GM23338 (cell line): ENCODE measurements around the gene CCDC50. TPM values are rescaled to one million over a fixed set of nuclear protein-coding genes. Genes with fewer than 3 reads are reported as not detected.

Experiments used
- ATAC-seq: fragments of 200-7000 bp; cut with Tn5 transposase; 3 replicates; pipeline ENCODE4 v1.9.1; 2020
- DNase-seq: peaks from one replicate; pipeline ENCODE4 v3.0.0-alpha.2; 2015; ENCODE audit warnings: low spot score
- H2AFZ ChIP-seq: fragments of 200-600 bp; sonication (generic); 2 replicates; pipeline ENCODE4 v1.8.0; 2016; ENCODE audit warnings: antibody characterized with exemption, mild to moderate bottlenecking, moderate library complexity
- H3F3A ChIP-seq: fragments of 200-600 bp; sonication (generic); replicated peaks from 2 replicates; pipeline ENCODE4 v1.8.0; 2017; ENCODE audit warnings: antibody characterized with exemption, mixed run types, low read depth
- H3K27ac ChIP-seq: fragments of 200-600 bp; sonication (generic); 2 replicates; pipeline ENCODE4 v1.6.1; 2016; ENCODE audit warnings: low read depth
- H3K27me3 ChIP-seq: fragments of 200-600 bp; sonication (generic); 2 replicates; pipeline ENCODE4 v1.8.0; 2016; ENCODE audit warnings: mild to moderate bottlenecking, mixed run types, moderate library complexity; ENCODE audit not compliant: insufficient read depth
- H3K36me3 ChIP-seq: fragments of 200-600 bp; sonication (generic); 2 replicates; pipeline ENCODE4 v1.8.0; 2016; ENCODE audit warnings: mild to moderate bottlenecking; ENCODE audit not compliant: insufficient read depth
- H3K4me1 ChIP-seq: fragments of 200-600 bp; sonication (generic); 2 replicates; pipeline ENCODE4 v1.8.0; 2016; ENCODE audit warnings: mild to moderate bottlenecking, moderate library complexity; ENCODE audit not compliant: insufficient read depth
- H3K4me2 ChIP-seq: fragments of 200-600 bp; sonication (generic); 2 replicates; pipeline ENCODE4 v1.7.1; 2017; ENCODE audit warnings: mixed run types
- H3K4me3 ChIP-seq: fragments of 200-600 bp; sonication (generic); 2 replicates; pipeline ENCODE4 v1.6.1; 2016; ENCODE audit warnings: mixed run types
- H3K79me2 ChIP-seq: fragments of 200-600 bp; sonication (generic); replicated peaks from 2 replicates; pipeline ENCODE4 v1.8.0; 2017; ENCODE audit warnings: mild to moderate bottlenecking; ENCODE audit not compliant: insufficient read depth
- H3K9me2 ChIP-seq: fragments of 200-600 bp; sonication (generic); 2 replicates; pipeline ENCODE4 v1.8.0; 2017; ENCODE audit not compliant: insufficient read depth
- H4K20me1 ChIP-seq: fragments of 200-600 bp; sonication (generic); replicated peaks from 2 replicates; pipeline ENCODE4 v1.8.0; 2017; ENCODE audit warnings: mild to moderate bottlenecking; ENCODE audit not compliant: insufficient read depth
- H3K27ac Mint-ChIP-seq: 2 replicates; pipeline ENCODE4 v1.8.0; 2020; ENCODE audit warnings: inconsistent platforms, mild to moderate bottlenecking, moderate library complexity, mixed read lengths
- H3K27me3 Mint-ChIP-seq: 3 replicates; pipeline ENCODE4 v1.8.0; 2022; ENCODE audit warnings: low read depth, mild to moderate bottlenecking, moderate library complexity, mixed read lengths, inconsistent platforms; ENCODE audit not compliant: insufficient read depth, poor library complexity
- H3K36me3 Mint-ChIP-seq: 3 replicates; pipeline ENCODE4 v1.8.0; 2021; ENCODE audit warnings: low read depth, mild to moderate bottlenecking, inconsistent platforms, moderate library complexity, mixed read lengths
- H3K4me1 Mint-ChIP-seq: 3 replicates; pipeline ENCODE4 v1.8.0; 2020; ENCODE audit warnings: mild to moderate bottlenecking, inconsistent platforms, mixed read lengths
- H3K4me3 Mint-ChIP-seq: 3 replicates; pipeline ENCODE4 v1.8.0; 2021; ENCODE audit warnings: moderate library complexity, mild to moderate bottlenecking, inconsistent platforms, mixed read lengths
- H3K9me3 Mint-ChIP-seq: 3 replicates; pipeline ENCODE4 v1.8.0; 2020; ENCODE audit warnings: moderate library complexity, mild to moderate bottlenecking, inconsistent platforms, mixed read lengths
- CREB1 ChIP-seq: fragments of 250-450 bp; sonication (Bioruptor Pico); IDR thresholded peaks from 2 replicates; pipeline ENCODE4 v1.5.0; 2020; ENCODE audit warnings: low read depth, mild to moderate bottlenecking, moderate library complexity
- EZH2 ChIP-seq: fragments of 200-600 bp; sonication (generic); IDR thresholded peaks from one replicate; pipeline ENCODE4 v1.8.0; 2017; ENCODE audit warnings: antibody characterized with exemption, mild to moderate bottlenecking, low read depth; ENCODE audit not compliant: unreplicated experiment
- EZH2phosphoT487 ChIP-seq: fragments of 200-600 bp; sonication (generic); IDR thresholded peaks from one replicate; pipeline ENCODE4 v1.8.1; 2018; ENCODE audit warnings: antibody characterized with exemption; ENCODE audit not compliant: unreplicated experiment
- JUNB ChIP-seq: IDR thresholded peaks from one replicate; pipeline ENCODE4 v1.6.1; 2016; ENCODE audit warnings: antibody characterized with exemption; ENCODE audit not compliant: unreplicated experiment
- NANOG ChIP-seq: IDR thresholded peaks from 2 replicates; pipeline ENCODE4 v1.6.1; 2016; ENCODE audit warnings: antibody characterized with exemption, borderline replicate concordance
- POLR2AphosphoS5 ChIP-seq: IDR thresholded peaks from 2 replicates; pipeline ENCODE4 v1.6.1; 2016; ENCODE audit warnings: antibody characterized with exemption, low read depth
- REST ChIP-seq: IDR thresholded peaks from one replicate; pipeline ENCODE4 v1.6.1; 2018; ENCODE audit warnings: antibody characterized with exemption; ENCODE audit not compliant: unreplicated experiment
- STAT1 ChIP-seq: IDR thresholded peaks from one replicate; pipeline ENCODE4 v1.6.1; 2016; ENCODE audit warnings: antibody characterized with exemption; ENCODE audit not compliant: unreplicated experiment
- ZNF114 ChIP-seq: fragments of 250-450 bp; sonication (Bioruptor Pico); IDR thresholded peaks from 2 replicates; pipeline ENCODE4 v1.5.0; 2020; ENCODE audit warnings: mild to moderate bottlenecking, moderate library complexity
- ZNF331 ChIP-seq: fragments of 250-450 bp; sonication (Bioruptor Pico); IDR thresholded peaks from 2 replicates; pipeline ENCODE4 v1.5.0; 2020; ENCODE audit warnings: low read depth, mild to moderate bottlenecking, moderate library complexity
- polyA plus RNA-seq: library from polyadenylated mRNA; unstranded; fragments of >200 nt; fragmentation: Nextera tagmentation; extraction: Ambion mirVana; gene quantifications from 2 replicates; pipeline ENCODE4 v1.2.1, GENCODE V29; 2016
- total RNA-seq: library from RNA; depleted of rRNA; stranded (reverse); fragments of >200 nt; shearing (Covaris generic); gene quantifications from 2 replicates; pipeline ENCODE4 v1.2.3, GENCODE V29; 2014
- TF ChIP-seq, protein P1 (sequence below): fragments of 250-450 bp; sonication (Bioruptor Pico); IDR thresholded peaks from 2 replicates; pipeline ENCODE4 v1.5.0; 2020; ENCODE audit warnings: mild to moderate bottlenecking, moderate library complexity
- TF ChIP-seq, protein P2 (sequence below), 2 experiments: fragments of 200-600 bp in 1 of 2; sonication (generic) in 1 of 2; conservative IDR thresholded peaks; 2 replicates each; pipeline versions ENCODE4 v1.5.1 to v1.6.1; 2016 to 2017; ENCODE audit warnings: antibody characterized with exemption in 2 of 2, low read depth in 2 of 2, mild to moderate bottlenecking in 2 of 2, moderate library complexity in 1 of 2
- TF ChIP-seq, protein P3 (sequence below): IDR thresholded peaks from 2 replicates; pipeline ENCODE4 v1.6.1; 2016; ENCODE audit warnings: antibody characterized with exemption

CCDC50 gene
- total and polyA plus RNA-seq, 2 experiments from 2014 or later: 22.4 to 25.4 TPM

DNA sequence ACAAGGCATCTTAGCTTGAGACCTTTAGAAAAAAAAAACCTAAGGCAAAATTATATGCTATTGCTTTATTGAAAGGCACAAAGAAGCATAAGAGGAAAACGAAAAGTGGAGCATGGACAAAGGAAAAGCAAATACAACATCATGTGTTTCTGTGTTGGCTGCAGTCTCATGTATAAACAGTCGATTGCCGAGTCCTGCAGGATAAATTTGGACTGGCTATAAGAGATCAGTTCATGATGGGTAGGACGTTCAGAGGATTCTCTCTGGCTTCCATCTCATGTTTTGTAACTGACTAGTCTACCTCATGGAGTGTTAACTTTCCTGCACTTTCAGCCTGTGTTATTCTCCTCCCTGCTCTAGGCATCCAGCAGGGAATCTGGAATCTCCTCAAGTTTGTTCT lies 21.9 kb upstream of the CCDC50 start:
- Histone ChIP-seq H3K9me2 (no peaks in the 10 kb centered on the region), H3K4me1 (peaks cover 5% of the 10 kb centered on the region), H3K27me3 (no peaks in the 10 kb centered on the region), H3K79me2 (no peaks in the 10 kb centered on the region), H3K27ac (no peak overlapping the region), H4K20me1 (no peaks in the 10 kb centered on the region), H2AFZ (peak overlapping the region; percentile 18; the same call in 1 of the 2 replicates), H3K4me2 (no peak overlapping the region), H3F3A (no peaks in the 10 kb centered on the region), H3K36me3 (no peaks in the 10 kb centered on the region), H3K4me3 (no peak overlapping the region)
- Mint-ChIP-seq H3K36me3 (no peaks in the 10 kb centered on the region), H3K27me3 (no peaks in the 10 kb centered on the region), H3K9me3 (no peaks in the 10 kb centered on the region), H3K27ac (no peak overlapping the region), H3K4me3 (no peak overlapping the region), H3K4me1 (peaks cover 8% of the 10 kb centered on the region)
- TF ChIP-seq STAT1 (no peak), CREB1 (CRISPR knock-in tag) (no peak), EZH2 (no peak), ZNF114 (CRISPR knock-in tag) (no peak), REST (no peak), ZNF331 (CRISPR knock-in tag) (no peak), POLR2AphosphoS5 (no peak), NANOG (no peak), EZH2phosphoT487 (no peak), JUNB (no peak)
- TF ChIP-seq, protein P1, sequence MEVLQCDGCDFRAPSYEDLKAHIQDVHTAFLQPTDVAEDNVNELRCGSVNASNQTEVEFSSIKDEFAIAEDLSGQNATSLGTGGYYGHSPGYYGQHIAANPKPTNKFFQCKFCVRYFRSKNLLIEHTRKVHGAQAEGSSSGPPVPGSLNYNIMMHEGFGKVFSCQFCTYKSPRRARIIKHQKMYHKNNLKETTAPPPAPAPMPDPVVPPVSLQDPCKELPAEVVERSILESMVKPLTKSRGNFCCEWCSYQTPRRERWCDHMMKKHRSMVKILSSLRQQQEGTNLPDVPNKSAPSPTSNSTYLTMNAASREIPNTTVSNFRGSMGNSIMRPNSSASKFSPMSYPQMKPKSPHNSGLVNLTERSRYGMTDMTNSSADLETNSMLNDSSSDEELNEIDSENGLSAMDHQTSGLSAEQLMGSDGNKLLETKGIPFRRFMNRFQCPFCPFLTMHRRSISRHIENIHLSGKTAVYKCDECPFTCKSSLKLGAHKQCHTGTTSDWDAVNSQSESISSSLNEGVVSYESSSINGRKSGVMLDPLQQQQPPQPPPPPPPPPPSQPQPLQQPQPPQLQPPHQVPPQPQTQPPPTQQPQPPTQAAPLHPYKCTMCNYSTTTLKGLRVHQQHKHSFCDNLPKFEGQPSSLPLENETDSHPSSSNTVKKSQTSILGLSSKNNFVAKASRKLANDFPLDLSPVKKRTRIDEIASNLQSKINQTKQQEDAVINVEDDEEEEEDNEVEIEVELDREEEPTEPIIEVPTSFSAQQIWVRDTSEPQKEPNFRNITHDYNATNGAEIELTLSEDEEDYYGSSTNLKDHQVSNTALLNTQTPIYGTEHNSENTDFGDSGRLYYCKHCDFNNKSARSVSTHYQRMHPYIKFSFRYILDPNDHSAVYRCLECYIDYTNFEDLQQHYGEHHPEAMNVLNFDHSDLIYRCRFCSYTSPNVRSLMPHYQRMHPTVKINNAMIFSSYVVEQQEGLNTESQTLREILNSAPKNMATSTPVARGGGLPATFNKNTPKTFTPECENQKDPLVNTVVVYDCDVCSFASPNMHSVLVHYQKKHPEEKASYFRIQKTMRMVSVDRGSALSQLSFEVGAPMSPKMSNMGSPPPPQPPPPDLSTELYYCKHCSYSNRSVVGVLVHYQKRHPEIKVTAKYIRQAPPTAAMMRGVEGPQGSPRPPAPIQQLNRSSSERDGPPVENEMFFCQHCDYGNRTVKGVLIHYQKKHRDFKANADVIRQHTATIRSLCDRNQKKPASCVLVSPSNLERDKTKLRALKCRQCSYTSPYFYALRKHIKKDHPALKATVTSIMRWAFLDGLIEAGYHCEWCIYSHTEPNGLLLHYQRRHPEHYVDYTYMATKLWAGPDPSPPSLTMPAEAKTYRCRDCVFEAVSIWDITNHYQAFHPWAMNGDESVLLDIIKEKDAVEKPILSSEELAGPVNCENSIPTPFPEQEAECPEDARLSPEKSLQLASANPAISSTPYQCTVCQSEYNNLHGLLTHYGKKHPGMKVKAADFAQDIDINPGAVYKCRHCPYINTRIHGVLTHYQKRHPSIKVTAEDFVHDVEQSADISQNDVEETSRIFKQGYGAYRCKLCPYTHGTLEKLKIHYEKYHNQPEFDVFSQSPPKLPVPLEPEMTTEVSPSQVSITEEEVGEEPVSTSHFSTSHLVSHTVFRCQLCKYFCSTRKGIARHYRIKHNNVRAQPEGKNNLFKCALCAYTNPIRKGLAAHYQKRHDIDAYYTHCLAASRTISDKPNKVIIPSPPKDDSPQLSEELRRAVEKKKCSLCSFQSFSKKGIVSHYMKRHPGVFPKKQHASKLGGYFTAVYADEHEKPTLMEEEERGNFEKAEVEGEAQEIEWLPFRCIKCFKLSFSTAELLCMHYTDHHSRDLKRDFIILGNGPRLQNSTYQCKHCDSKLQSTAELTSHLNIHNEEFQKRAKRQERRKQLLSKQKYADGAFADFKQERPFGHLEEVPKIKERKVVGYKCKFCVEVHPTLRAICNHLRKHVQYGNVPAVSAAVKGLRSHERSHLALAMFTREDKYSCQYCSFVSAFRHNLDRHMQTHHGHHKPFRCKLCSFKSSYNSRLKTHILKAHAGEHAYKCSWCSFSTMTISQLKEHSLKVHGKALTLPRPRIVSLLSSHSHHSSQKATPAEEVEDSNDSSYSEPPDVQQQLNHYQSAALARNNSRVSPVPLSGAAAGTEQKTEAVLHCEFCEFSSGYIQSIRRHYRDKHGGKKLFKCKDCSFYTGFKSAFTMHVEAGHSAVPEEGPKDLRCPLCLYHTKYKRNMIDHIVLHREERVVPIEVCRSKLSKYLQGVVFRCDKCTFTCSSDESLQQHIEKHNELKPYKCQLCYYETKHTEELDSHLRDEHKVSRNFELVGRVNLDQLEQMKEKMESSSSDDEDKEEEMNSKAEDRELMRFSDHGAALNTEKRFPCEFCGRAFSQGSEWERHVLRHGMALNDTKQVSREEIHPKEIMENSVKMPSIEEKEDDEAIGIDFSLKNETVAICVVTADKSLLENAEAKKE: no peak
- TF ChIP-seq, protein P2, sequence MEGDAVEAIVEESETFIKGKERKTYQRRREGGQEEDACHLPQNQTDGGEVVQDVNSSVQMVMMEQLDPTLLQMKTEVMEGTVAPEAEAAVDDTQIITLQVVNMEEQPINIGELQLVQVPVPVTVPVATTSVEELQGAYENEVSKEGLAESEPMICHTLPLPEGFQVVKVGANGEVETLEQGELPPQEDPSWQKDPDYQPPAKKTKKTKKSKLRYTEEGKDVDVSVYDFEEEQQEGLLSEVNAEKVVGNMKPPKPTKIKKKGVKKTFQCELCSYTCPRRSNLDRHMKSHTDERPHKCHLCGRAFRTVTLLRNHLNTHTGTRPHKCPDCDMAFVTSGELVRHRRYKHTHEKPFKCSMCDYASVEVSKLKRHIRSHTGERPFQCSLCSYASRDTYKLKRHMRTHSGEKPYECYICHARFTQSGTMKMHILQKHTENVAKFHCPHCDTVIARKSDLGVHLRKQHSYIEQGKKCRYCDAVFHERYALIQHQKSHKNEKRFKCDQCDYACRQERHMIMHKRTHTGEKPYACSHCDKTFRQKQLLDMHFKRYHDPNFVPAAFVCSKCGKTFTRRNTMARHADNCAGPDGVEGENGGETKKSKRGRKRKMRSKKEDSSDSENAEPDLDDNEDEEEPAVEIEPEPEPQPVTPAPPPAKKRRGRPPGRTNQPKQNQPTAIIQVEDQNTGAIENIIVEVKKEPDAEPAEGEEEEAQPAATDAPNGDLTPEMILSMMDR (conservative IDR thresholded peaks at IDR 0.05; ENCODE audit: low read depth in 2 of 2): no peak
- TF ChIP-seq, protein P3, sequence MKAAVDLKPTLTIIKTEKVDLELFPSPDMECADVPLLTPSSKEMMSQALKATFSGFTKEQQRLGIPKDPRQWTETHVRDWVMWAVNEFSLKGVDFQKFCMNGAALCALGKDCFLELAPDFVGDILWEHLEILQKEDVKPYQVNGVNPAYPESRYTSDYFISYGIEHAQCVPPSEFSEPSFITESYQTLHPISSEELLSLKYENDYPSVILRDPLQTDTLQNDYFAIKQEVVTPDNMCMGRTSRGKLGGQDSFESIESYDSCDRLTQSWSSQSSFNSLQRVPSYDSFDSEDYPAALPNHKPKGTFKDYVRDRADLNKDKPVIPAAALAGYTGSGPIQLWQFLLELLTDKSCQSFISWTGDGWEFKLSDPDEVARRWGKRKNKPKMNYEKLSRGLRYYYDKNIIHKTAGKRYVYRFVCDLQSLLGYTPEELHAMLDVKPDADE: no peak
- no peak for DNase-seq
- ATAC-seq: no peak
